ENCODE results near the gene ZRANB1. TPM values are rescaled to one million over a fixed set of nuclear protein-coding genes. Genes with fewer than 3 reads are reported as not detected.

The ZRANB1 gene
- total and polyA plus RNA-seq, 2 of the 4 experiments (the other 2 are of a cell fraction) = 11.2 to 24.7 TPM

- Histone ChIP-seq H2AK9ac (replicated peaks; ENCODE audit: low read depth, low read length, poor library complexity) (no peak overlapping the region), H3K4me3 (ENCODE audit: insufficient read depth, low read depth, low read length) (no peak overlapping the region), H4K8ac (ENCODE audit: low read depth in 2 of 2, low read length in 2 of 2) (no peak overlapping the region), H3K23ac (ENCODE audit: low read depth, low read length) (no peak overlapping the region), H3K4ac (ENCODE audit: low read depth, low read length) (no peak overlapping the region), H3K9me3 (ENCODE audit: control insufficient read depth, insufficient read depth, low read length) (no peaks in the 10 kb centered on the region), H3K9me1 (ENCODE audit: insufficient read depth, low read length) (peaks cover 12% of the 10 kb centered on the region), H4K20me1 (ENCODE audit: insufficient read depth, low read length) (peaks cover 69% of the 10 kb centered on the region), H3K79me1 (ENCODE audit: low read depth in 1 of 2, low read length in 2 of 2) (peaks cover 26 to 81% of the 10 kb centered on the region in 2 experiments), H3K36me3 (ENCODE audit: control insufficient read depth, insufficient read depth, low read length) (peaks cover 19% of the 10 kb centered on the region), H4K91ac (ENCODE audit: insufficient read depth, low read depth, low read length) (no peak overlapping the region), H3K27ac (ENCODE audit: insufficient read depth, low read length) (0 out of 2 replicates have a peak overlapping the region, but pooled peaks have one; percentile 20), H3K14ac (replicated peaks; ENCODE audit: low read depth, low read length) (no peak overlapping the region), H2BK20ac (ENCODE audit: low read depth, low read length) (no peak overlapping the region), H4K5ac (ENCODE audit: low read depth, low read length) (no peak overlapping the region), H3K27me3 (ENCODE audit: control insufficient read depth, insufficient read depth, low read length) (no peaks in the 10 kb centered on the region), H2AFZ (replicated peaks; ENCODE audit: low read length, poor library complexity) (no peak overlapping the region), H3K18ac (ENCODE audit: low read depth, low read length) (no peak overlapping the region), H2BK15ac (ENCODE audit: low read depth, low read length) (no peak overlapping the region), H2BK120ac (ENCODE audit: low read depth, low read length) (no peak overlapping the region), H3K9ac (ENCODE audit: low read depth, low read length) (no peak overlapping the region), H2BK5ac (ENCODE audit: low read depth, low read length, poor library complexity, severe bottlenecking) (no peak overlapping the region), H3K56ac (ENCODE audit: extremely low read depth, insufficient read depth, low read length) (no peak overlapping the region), H3K4me1 (ENCODE audit: control insufficient read depth, insufficient read depth, low read length) (peaks cover 10% of the 10 kb centered on the region), H3K4me2 (ENCODE audit: low read depth, low read length) (no peak overlapping the region), H2AK5ac (ENCODE audit: low read depth, low read length) (no peak overlapping the region)
- TF ChIP-seq MAZ (IDR thresholded peaks at IDR 0.05; ENCODE audit: borderline replicate concordance, low read depth, low read length) = no peak
- TF ChIP-seq, protein P1, sequence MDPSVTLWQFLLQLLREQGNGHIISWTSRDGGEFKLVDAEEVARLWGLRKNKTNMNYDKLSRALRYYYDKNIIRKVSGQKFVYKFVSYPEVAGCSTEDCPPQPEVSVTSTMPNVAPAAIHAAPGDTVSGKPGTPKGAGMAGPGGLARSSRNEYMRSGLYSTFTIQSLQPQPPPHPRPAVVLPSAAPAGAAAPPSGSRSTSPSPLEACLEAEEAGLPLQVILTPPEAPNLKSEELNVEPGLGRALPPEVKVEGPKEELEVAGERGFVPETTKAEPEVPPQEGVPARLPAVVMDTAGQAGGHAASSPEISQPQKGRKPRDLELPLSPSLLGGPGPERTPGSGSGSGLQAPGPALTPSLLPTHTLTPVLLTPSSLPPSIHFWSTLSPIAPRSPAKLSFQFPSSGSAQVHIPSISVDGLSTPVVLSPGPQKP (IDR thresholded peaks at IDR 0.05; ENCODE audit: borderline replicate concordance, low read depth, low read length) = no peak
- TF ChIP-seq CHD1 (IDR thresholded peaks at IDR 0.05; ENCODE audit: low read depth, low read length) = no peak
- TF ChIP-seq CTCF (conservative IDR thresholded peaks at IDR 0.05; ENCODE audit: low read depth, low read length) = no peak
- no peak for TF ChIP-seq MAFK (IDR thresholded peaks at IDR 0.05; ENCODE audit: low read depth, low read length)
- no TSS peak for BruUV-seq (replicated peaks)
- dilution Hi-C loops (cut with HindIII; ENCODE audit: low sequenced_read_pairs, unreplicated experiment) = no loop called here
- in situ Hi-C loops (cut with MboI; ENCODE audit: low sequenced_read_pairs) = no loop called here
- ATAC-seq (ENCODE audit: low read depth) = no peak
- no peak for DNase-seq
- CTCF ChIA-PET = no interaction called here
- intact Hi-C loops (cut with micrococcal nuclease) = no loop called here
- POLR2A ChIA-PET (ENCODE audit: unreplicated experiment) = no interaction called here
- no CpG with 5 or more reads among the region's 6 CpGs for whole genome bisulfite sequencing, 2 experiments (ENCODE audit: extremely low coverage in 2 of 2, insufficient read length in 1 of 2)
Measured at GRCh38 chr10:124952123-124952522, 10.2 kb downstream of the ZRANB1 start.

Measured in IMR-90 (cell line).